GM19099 (cell line): Measurements from ENCODE around the gene EHBP1.

Experiments used
- POLR2A ChIP-seq: IDR thresholded peaks from 3 replicates; pipeline ENCODE4 v1.6.1; 2011; ENCODE audit warnings: low read depth; ENCODE audit not compliant: insufficient read length; ENCODE audit errors: extremely low read depth

Gene EHBP1

DNA sequence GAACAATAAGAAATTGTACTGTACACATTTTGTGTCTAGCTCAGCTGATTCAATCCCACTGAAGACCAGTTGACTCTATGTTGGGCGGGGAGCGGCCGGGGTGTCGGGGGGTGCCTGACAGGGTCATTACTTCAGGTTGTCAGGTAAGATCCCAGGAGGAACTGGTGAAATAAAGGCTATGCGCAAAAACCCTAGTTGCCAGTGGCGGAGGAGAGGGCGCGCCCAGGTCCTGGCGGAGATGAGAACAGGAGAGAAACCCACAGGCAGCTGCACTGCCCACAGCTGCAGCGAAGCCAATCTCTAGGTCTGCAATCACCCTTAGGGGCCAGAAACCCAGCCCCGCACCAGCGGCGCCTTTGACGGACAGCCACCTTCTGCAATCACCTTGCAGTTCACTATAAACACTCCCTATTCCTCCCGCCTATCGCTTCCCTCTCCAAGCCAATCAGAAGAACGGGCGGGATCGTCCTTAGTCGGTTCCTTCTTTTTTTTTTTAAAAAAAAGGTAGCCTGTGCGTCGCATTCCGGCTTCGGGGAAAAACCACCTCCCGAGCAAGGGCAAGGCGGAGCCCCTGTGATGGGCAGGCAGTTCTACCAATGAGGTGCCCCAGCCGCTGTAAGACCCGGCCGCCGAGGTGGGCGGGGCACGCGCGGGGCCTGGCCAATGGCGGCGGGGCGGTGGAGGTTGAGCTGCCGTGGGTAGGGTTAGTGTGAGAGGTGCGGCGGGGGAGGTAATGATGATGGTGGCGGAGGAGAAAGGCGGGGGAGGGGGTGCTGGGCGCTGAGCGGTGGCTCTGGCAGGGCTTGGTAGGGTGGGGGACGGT lies at the start of gene EHBP1:
Gene EHBP1 (plus strand): TSS at position 707 of the 823 bp plus-strand sequence. CDS start 1,479 bp downstream, outside the sequence.
- TF ChIP-seq POLR2A, result peak; percentile 75

DNA sequence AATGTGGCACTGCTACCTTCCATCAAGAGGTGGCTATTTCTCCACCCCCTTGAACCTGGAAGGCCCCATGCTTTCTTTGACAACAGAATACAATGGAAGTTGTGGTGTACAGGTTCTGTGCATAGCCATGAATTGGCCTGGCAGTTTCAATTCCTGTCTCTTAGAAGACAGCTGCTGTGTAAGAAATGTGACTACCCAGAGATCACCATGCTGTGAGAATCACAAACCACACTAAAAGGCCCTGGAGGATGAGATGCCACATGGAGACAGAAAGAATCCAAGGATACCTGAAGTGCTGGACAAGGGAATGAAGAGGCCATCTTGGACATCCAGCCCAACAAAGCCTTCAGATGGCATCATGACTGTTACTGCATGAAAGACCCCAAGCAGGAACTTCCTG lies 47.7 kb upstream of the EHBP1 start:
- no peak for TF ChIP-seq POLR2A

DNA sequence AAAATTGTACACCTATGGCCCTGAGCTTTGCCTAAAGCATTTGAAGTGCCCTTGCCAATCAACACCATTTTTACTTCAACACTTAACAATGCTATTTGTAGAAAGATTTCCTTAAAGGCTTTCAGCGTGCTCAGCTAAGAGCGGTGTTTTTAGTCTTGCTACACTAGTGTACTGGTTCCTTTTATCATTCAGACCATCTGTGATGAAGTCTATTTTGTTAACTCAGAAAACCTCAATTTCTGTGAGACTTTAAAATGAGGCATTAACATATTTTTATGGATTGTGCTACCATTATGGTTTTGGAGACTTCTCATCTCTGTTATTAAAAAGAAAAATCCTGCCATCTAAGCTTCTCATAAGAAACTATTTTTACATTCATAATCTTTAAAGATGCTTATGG lies 46.6 kb upstream of the EHBP1 start:
- no peak for TF ChIP-seq POLR2A

DNA sequence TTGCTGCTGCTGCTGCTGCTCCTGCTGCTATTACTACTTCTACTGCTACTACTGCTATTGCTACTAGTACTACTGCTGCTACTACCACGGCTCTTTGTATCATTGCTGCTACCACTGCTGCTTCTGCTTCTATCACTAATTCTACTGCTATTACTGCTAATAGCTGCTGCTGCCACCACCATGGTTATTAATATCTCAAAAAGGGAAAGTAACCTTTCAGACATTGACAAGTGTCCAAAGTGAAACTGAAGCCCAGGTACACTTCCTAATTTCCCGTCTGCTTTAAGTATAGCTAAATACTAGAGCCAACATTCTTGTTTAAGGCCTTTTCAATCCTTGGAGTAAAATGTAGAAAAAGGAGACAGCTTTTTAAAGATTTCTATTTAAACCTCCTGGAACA lies 45.4 kb upstream of the EHBP1 start:
- TF ChIP-seq POLR2A, result no peak

DNA sequence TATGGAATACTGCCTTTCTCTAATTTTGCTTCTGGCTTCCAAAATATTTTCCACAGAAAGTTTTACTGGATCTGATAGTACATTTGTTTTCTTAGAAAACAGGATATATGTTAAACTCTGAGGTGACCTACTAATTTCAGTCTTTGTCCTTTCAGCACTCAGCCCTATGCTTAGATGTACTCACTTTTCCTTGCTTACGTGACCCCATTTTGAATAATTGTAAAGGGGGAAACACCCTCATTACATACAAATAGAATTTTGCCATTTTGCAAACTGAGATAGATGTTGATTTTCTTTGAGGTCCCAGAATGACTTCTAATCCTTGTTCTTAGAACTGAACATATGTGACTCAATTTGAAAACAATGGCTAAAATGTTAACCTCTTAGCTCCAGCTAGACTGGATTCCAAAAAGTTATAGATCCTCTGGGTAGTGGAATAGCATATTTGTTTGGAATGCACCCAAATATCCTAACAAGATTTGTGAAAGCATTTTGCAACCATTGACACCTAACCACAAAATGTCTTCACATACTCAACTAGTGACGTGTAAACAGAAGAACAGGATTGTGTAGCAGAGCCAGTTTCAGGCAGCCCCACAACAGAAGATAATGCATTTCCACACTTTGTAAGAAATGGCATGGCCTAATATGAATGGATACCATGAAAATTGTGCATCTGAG lies 44.8 kb upstream of the EHBP1 start:
- TF ChIP-seq POLR2A, result no peak

DNA sequence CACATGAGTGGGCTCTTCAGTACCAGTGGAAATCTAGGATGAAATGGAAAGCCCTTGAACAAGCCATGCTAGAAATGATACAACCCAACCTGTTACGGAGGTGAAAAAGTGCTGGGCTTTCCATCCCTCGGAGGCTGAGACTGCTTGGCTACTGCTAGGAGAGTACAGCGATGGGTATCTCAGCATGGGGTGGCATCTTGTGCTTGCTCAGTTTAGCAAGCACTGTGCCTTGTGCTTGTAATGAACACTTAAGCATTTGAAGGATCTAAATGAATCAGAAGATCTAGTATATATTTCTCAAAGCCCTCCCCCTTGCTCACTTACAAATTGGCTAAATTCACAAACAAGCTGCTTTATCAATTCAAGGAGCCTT lies 44.3 kb upstream of the EHBP1 start:
- TF ChIP-seq POLR2A, result no peak

DNA sequence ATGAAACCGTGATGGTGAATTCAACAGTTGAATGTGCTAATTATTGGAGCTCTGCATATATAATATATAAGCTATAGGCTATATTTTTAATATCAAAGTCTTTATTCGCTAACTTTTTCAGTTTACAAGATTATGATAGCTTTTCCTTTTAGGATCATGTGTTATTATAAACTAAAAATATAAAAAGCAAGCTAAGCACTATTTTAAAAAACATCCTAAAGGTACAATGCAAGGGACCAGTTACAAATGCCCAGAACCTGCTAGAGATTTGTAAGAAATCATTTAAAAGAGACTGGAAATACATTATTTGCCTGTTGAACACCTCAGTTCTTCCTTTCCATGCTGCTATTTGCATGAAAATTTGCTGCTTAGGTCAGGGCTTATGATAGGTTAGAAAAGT lies 43.4 kb upstream of the EHBP1 start:
- TF ChIP-seq POLR2A, result no peak

DNA sequence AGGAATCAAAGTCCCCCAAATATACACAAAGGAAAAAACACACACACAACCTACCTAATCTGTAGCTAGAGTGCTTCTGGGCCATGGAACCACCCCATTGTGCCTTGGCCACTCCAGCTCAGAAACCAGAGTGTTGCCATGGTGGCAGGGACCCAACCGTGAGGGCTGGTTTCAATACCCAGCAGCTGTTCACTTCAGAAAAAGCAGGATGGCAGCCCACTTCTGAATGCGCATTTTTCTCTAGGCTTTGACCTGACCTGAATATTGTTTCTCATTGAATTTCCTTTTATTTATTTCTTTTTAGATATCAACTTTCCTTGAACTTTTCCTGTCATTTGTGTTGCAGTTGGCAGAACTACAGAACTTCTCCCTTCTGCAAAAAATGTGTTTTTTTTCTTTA lies 43.0 kb upstream of the EHBP1 start:
- TF ChIP-seq POLR2A, result no peak

DNA sequence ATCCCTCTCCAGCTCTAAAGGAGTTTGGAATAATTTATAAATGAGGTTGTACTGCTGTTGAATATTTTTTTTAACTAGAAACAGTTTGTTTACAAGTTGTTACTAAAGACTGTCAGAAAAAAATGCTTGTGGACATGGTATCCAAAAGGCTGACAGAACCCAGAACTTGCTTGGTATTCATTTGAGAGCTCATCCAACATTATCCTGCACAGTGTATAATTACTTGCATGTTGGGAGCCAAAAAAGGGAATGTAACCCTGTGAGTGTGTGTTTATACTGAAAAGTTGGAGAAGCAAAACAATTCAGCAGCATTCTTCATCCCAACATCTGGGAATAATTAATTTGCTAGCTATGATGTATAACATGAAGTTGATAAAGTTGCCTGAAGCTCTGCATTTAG lies 42.1 kb upstream of the EHBP1 start:
- no peak for TF ChIP-seq POLR2A

DNA sequence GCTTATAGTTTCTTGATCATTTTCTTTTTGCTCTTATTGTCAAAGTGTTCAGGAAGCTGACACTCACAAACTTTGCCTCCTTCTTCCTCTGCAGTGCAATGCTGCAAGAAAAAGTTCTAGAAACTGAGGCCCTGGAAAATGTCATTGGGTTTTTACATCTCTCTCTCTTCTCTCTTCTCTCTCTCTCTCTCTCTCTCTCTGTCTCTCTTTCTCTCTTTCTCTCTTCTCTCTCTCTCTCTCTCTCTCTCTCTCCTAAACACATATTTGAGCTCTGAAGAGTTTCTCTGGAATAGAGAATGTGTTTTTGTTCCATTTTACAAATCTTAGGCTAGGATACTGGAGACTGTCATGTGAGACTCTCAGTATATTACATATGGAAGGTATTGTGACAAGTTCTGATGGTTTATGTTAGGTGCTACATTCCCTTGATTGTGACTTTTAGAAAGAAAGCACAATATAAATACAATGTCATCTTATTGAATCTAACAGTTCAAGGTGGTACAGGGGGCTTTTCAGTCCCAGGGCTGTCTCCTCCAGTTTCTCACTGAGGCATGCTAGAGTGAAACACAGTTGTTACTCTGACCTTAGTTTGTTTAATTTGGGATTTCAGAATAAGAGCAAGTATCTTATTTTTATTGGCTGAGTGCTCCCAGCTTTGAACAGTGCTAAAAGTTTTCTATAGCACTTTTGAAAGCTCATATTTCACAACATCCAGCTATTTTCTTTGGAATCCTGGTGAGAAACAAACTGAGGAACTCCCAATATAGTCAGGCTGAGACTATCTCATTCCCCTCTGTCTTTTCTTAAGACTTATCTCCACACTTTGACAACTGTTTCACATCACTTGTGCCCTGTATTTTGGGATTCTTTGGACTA lies 41.4 kb upstream of the EHBP1 start:
- no peak for TF ChIP-seq POLR2A

DNA sequence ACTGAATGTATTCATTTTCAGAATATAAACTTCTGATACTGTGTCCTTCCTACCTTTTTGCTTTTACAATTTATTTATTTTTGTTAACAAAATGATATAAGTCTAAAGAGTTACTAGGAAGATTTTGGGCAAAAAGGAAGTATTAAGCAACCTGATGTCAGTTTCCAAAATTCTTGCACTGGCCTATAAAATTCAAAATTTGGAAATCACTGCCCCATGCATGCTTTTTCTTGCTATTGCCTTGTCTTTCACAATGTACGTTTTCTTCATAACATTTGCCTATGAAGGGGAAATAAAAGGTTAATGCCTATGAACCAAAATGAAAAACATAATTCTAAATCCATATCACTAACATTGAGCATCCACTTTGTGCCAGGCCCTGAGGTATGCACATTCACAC lies 40.1 kb upstream of the EHBP1 start:
- no peak for TF ChIP-seq POLR2A

DNA sequence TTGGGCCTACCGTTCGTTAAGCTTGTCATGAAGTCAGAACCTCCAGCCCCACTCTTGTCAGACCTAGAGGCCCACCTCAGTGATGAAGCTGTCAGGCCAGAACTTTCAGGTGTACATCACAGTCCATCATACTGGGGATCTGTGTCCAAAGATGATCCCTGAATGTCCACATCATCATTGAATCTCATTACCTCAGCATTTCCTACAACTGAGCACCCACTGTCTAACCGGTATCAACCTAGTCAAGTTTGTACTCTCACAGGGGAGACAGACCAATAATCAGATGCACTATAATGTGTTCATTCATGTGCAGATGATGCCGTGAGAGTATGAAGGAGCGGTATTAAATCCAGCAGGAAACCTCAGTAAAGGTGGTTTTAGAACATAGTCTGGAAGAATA lies 36.3 kb upstream of the EHBP1 start:
- no peak for TF ChIP-seq POLR2A

DNA sequence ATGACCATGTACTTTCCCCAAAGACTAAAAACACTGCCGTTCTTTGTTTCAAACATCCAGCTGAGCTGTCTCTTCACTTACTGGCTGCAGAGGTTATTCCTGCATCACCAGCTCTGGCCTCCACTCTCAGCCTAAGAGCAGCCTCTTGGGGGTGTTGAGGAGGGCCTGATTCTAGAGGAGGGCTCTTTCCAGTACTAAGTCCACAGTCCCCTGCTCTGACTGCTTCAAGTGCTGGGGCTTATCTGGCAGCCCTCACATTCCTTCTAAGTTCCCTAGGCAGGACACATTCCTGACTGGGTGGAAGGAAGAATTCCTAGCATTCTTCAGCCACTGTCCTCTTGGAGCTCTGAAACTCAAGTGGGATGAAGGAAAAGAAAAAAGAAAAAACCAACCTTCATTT lies 32.9 kb upstream of the EHBP1 start:
- no peak for TF ChIP-seq POLR2A

DNA sequence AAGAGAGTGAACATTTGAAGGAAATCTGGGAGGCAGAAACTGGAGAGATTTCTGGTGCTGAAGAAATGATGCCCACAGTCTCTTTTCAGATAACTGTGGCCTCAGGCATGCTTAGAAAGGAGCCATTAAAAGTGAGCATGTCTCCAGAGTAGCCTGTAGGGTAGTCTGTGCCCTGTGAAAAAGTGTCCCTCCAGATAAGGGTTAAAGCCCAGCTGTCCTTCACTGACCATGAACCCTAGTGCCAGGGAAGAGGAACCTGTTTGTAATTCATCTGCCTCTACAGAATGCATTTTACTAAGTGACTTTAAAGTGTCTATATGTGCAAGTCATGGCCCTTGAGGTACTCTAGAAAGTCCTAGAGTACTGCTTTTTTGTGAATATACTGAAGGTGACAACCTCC lies 30.5 kb upstream of the EHBP1 start:
- no peak for TF ChIP-seq POLR2A

DNA sequence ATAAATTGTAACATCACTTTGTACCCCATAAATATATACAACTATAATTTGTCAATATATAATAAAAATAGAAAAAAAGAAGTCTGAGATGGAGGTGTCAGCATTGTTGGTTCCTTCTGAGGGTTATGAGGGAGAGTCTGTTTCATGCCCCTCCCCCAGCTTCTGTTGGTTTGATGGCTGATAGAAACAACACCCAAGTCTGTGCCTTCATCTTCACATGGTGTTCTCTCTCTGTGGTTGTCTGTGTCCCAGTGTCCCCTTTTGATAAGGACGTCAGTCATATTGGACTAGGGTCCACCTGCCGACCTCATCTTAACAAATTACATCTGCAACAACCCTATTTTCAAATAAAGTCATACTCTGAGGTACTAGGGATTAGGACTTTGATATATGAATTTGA lies 20.3 kb upstream of the EHBP1 start:
- no peak for TF ChIP-seq POLR2A
